Umbilical cord (tissue), 2 donors: ENCODE results near the gene ADAMTSL5. TPM values are rescaled to one million over a fixed set of nuclear protein-coding genes. Genes with fewer than 3 reads are reported as not detected.
"Not testable (repeated sequence)": the region's sequence is repeated elsewhere in the genome, so short reads cannot be mapped to it uniquely, and the experiment has no call there.

ENCODE experiments used
- DNase-seq: peaks from one replicate; pipeline ENCODE4 v3.0.0-alpha.2; 2015; ENCODE audit warnings: low spot score
- total RNA-seq: library from RNA; depleted of rRNA; stranded (reverse); fragments of >200 nt; gene quantifications from one replicate; pipeline ENCODE4 v1.2.3, GENCODE V29; 2014; ENCODE audit warnings: low replicate concordance; ENCODE audit not compliant: insufficient read depth

The ADAMTSL5 gene
- total RNA-seq, 1 donor from 2014 or later = 5.1 TPM

- peak; percentile 71 for DNase-seq
Observed at GRCh38 chr19:1513499-1514294, 878 bp upstream of the ADAMTSL5 start.

- no peak for DNase-seq
Observed at GRCh38 chr19:1511318-1512317, 1.2 kb downstream of the ADAMTSL5 start.

DNA sequence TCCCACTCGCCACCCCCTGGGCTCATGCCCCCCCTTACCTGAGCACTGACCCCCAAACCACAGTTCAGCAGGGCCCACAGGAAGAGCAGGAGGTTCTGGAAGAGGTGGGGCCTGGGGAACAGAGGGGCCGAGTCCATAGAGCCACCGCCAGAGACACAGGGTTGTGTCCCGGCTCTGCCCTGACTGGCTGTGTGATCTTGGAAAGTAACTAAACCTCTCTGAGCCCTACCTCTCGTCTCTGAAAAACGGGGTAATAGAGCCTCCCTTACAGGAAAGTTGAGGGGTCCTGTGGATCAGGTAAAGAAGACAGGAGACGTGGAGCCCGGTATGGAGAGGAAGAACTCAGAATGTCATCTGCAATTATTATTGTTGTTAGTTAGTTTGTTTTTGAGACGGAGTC is 2.0 kb downstream of the ADAMTSL5 start:
- DNase-seq = no peak

GRCh38 chr19:1510442-1510806 is 2.4 kb downstream of the ADAMTSL5 start:
- no peak for DNase-seq

DNA sequence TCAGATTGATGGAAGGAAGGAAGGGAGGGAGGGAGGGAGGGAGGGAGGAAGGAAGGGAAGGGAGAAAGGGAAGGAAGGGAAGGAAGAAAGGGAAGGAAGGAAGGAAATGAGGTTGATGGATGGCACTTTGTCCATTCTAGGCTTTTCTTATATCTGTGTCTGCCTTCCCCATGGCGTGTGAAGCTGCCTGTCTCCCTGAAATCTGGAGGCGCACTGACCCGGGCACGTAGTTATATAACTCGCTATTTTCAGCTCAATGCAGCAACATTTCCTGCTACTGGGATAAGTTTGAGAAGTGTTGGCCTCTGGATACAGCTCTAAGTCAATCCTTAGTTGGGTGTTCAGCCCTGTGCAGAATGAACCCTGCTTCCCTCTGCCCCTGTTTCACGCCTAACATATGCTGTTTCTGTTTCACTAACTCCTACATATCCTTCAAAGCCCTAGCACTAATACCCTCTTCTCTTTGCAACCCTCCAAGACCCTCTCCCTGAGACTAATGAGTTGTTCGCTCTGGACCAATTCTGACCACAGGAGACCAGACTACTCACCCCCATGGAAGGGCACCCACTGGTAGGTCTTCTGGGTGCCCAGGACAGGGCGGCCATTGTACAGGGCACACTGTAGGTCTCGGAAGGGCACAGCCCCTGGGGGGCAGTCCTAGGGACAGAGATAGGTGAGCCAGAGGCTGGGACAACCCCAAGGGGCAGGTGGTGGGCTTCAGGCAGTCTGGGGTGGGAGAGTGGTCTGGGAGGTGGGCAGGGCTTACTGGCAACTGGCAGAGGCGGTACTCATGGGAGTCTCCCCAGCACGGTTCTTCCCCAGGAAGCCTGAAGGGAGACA is 3.0 kb downstream of the ADAMTSL5 start:
- no peak for DNase-seq

DNA sequence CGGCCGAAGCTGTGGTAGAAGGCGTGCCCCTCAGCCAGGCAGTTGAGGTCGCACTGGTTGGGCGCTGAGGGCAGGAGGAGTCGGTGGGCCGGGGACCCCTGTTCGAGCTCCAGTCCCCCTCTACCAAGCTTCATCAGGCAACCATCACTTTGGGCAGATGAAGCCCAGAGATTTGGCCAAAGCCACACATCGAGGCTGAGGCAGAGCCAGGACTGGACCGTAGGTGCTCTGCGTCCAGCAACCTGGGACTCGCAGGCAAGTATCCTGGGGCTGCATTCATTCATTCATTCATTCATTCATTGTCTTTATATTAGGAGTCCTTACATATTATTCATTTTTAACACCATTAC is 4.3 kb downstream of the ADAMTSL5 start:
- no peak for DNase-seq

DNA sequence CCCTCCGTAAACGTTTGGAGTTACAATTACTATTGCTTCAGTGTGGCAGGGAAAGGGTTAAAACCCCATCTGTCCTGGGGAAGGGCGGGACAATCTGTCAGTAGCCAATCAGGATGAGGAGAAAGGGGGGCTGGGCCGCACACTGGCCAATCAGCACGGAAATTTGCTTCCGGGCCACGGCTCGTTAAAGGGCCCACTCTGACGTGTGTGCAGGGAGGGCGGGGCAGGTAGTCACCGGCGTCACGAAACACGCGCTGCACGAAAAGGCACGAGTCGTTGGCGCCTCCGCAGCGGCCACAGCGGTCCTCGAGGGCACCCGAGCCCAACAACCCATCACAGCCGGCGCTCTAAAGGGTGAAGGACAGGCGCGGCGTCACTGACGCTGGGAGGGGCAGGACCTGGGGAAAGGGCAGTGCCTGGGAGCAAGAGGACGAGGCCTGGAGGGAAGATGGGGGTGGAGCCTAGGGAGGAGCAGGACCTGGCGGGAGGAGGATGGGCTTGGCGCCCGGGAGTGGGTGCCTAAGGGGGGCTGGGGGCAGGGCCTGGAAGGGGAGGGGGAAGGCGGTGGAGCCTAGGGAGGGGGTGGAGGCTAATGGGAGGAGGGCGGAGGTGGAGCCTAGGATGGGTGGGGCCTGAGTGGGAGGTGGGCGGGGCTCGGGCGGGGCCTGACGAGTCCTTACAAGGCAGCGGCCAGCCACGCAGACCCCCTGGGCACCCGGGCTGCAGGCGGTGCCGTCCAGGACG is 4.9 kb downstream of the ADAMTSL5 start:
- peak; percentile 96 for DNase-seq

GRCh38 chr19:1507192-1507660 is 5.6 kb downstream of the ADAMTSL5 start:
- DNase-seq = no peak

- no peak for DNase-seq
Observed at GRCh38 chr19:1505991-1506881, 6.6 kb downstream of the ADAMTSL5 start.

DNA sequence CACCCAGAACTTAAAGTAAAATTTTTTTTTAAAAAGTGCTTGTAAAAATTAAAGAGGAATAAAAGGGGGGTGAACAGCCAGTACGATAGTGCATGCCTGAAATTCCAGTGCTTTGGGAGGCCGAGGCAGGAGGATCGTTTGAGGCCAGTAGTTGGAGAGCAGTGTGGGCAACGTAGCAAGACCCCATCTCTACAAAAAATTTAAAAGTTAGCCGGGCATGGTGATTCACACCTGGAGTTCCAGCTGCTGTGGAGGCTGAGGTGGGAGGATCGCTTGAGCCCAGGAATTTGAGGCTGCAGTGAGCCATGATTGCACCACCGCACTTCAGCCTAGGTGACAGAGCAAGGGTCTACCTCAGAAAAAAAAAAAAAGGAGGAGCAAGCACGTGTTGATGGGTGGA is 7.8 kb downstream of the ADAMTSL5 start:
- DNase-seq = no peak

DNA sequence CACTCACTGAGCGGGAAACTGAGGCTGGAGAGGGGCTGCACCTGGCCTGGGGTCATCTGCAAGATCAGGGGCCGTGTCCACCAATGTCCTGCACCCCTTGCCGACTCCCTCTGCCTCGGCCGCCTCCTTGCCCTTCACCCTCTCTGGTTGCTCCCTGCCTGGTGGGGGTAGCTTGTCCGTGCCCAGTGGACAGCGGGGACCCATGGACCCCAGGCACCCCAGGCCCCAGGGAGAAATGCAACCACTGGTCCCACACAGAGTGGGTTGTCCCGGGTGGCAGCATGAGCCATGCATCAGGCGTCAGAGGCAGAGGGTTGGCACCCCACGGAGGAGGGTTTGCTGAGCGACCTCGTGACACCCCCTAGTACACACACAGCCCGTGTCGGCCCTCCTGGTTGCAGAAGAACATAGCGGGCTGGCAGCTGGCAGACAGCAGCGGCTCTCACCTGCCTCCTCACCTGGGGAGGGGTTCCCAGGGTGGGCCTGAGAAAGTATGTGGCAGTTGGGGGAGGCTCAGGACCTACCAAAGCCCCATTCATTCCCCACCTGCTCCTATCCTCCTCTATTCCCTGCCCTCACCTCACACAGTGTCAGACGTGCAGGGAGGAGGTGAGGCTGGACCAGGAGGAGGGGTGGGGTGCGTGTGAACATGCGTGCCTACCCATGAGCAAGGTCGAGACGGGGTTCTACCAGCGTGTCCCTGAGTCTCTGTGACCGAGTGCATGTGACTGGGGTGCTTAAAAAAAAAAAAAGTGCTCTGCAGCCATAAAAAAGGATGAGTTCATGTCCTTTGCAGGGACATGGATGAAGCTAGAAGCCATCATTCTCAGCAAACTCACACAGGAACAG is 8.7 kb downstream of the ADAMTSL5 start:
- DNase-seq = no peak

DNA sequence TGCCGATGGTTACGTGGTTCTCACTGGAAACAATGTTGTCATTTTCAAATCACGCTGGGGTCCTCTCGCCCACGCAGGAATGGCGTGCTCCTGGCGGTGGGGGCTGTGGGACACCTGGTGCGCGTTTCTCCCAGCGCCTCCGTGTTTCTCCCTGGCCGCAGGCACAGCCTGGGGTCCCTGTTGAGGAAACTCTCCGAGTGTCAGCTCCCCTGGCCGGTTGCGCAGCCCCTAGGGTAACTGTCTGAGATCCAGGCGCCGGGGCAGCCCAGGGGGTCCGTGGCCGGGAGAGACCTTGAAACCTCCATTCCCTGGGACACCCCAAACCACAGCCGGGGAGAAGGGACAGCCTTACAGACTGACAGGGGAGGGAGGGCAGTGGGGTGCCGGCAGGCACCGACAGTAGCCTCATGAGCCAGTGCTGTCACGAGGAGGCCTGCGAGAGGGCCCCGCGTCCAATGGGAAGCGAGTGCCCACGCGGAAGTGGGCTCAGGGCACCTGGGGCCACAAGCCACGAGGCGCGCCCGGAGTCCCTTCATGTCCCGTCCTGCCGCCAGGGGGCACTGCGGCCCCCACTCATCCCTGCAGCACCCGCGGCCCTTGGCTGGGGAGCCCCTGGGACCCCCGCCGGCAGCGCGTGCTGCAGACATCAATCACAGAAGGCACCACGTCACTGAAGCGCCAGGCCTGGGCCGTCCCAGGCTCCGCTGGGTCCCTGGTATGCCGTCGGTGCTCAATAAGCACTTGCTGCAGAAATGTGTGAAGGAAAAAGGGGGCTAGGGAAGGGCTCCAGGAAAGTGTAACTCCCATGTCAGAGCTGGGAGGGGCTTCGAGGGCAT is 9.5 kb downstream of the ADAMTSL5 start:
- no peak for DNase-seq

- no peak for DNase-seq
Observed at GRCh38 chr19:1502433-1503088, 10.3 kb downstream of the ADAMTSL5 start.

DNA sequence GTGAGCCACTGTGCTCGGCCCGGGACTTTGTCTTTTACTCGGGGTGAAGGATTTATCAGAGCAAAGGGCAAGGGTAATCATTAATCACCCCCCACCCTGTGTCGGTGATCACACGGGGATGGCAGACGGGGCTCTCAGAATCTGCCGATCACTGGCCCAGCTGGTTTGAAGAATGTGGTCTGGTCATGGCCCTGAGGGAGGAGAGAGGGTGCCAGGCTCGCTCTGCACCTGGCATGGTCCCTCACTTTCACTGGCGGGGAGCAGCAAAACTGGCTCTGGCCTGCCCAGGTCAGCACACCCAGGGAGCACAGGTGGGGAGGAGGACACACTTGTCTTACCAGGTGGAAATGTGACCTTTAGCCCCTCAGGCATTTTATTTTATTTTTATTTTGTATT is 11.6 kb downstream of the ADAMTSL5 start:
- no peak for DNase-seq

- DNase-seq = not testable (repeated sequence)
Observed at GRCh38 chr19:1499231-1499630, 13.6 kb downstream of the ADAMTSL5 start.

GRCh38 chr19:1497578-1498235 is 15.1 kb downstream of the ADAMTSL5 start:
- DNase-seq = no peak
